Fibroblast of skin of scalp (primary cell): ENCODE results near the gene MYH9.
A peak's percentile ranks its signal among the peaks of the same experiment; 100 is the strongest.

Experiments used
- DNase-seq: peaks from one replicate; pipeline ENCODE4 v3.0.0-alpha.2; 2013

The MYH9 gene

DNA sequence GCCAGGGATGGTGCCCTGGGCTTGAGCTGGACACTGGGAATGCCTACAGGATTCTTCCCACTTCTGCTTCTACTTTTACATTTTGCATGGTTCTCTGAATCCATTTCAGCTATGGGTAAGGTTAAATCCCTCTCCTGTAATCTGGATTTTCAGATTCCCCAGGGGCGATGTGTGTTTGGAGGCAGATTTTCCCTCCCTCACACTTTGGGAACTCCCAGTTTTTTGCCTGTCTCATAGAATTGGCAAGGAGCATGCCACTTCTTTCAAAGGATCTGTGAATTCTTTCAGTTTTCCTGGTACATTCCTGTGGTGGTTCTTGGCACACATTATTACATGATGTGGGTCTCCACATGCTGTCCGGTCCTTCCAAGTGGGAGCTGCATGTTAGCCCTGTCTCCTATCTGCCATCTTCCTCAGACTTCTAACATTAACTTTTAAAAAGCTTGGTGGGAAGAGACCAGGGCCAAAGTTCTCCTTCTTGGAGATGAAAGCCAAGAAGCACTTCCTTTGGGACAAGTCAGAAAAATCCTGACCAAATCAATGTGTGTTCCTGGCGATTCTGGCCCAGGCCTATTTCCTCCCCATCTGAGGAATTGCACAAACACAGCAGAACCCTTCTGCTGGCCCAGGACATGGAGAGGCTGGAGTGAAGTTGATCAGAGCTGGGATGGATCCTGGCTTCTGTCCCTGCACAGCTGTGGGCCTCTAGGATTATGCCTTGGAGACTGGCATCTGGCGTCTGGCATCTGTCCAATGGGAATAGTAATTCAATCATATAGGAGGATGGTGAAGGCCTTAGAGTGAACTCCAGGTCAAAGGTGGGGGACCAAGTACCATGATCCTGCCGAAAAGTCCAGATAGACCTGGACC is 143.0 kb downstream of the MYH9 start:
- DNase-seq: peak; percentile 83

DNA sequence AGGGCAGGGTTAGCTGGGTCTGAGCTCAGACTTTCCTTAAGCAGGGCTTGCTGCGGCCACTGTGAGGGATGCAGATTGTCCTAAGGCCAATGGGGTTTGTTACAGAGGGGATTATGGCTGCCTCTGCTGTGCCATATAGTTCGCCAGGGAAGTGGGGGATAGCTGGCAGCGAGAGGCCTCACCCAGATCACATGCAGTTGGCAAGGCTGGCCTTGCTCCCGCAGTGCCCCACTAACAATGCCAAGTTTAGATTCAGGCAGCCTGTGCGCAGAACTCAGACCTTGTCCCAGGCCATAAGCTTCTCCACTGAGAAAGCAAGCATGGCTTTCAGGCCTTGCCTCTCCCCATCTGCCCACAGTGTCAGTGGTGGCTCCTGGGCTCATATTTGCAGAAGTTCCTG is 143.8 kb downstream of the MYH9 start:
- no peak for DNase-seq

DNA sequence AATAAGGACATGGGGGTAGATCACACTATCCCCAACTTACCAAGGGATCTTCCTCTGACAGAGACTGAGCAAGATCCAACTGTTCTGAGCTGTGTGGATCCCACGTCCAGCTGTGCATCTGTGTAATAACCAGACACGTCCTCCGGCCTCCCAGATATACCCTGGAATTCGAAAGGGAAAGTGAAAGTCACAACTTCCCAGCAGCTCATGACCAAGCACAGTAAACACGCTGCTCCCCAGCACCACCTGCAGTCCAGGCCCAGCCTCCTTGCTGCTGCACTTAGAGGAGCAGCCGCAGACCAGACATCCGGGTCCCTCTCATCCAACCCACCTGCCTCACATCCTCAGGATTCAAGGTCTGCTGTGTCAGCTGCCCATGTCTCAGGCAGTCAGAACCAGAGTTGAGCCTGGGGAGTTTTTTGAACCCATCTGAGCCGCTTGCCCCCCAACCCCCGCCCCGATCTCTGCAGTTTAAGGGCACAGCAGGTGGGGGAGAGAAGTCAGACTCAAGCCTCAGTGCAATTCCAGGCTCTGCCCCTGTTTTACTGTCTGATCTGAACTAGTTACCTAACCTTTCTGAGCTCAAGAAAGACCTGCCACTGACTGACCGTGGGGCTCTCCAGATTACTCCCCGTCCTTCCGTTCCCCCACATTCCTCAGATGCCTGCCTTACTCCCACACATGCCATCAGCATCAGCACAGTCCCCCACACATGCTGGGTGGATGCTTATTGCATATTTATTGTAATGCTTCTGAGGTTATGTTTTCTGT is 148.2 kb downstream of the MYH9 start, which contains the start of gene APOL2:
TSS of gene APOL2 (minus strand) at position 127 of the 771 bp plus-strand sequence. CDS start 6,365 bp downstream, outside the sequence.
- DNase-seq: peak; percentile 96

DNA sequence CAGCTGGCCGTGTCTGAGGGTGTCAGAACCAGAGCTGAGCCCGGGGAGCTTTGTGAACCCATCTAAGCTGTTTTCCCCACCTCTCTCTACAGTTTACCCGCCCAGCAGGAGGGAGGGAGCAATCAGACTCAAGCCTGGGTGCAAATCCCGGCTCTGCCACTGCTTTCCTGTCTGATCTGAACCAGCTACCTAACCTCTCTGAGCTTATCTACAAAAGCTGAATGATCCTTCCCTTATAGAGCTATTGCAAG is 148.7 kb downstream of the MYH9 start:
- peak; percentile 38 for DNase-seq

DNA sequence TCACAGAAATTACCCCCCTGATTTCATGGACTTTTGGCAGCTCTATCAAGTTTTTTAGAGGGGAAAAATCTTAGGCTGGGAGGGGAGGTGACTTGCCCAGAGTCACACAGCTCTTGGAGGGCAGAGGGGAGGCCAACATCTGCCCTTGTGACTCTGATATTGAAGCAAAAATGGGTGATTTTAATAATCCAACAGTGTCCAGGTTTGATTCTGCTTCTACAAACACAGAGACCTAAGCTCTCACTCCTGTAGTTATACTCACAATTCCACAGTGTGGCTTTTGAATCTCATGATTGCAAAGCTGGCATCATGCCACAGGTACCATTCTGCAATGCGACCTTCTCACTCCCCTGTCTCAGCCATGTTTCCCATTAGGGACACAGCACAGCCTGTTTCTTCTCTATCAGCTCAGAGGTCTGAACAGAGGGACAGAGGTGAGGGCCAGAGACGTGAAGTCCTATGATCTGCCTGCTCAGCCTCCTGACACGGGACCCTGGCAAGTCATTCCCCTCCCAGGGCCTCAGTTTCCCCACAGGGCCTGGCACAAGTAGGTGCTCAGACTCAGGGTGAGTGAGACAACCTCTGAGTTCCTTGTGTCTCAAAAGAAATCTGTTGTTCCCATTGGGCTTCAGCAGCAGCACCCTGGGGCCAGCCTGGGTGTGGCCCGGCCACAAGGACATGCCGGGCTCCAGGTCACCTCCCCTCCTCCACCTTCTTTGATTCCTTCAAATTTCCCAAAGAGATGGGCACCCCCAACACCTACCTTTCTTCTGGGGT is 149.2 kb downstream of the MYH9 start:
- no peak for DNase-seq

DNA sequence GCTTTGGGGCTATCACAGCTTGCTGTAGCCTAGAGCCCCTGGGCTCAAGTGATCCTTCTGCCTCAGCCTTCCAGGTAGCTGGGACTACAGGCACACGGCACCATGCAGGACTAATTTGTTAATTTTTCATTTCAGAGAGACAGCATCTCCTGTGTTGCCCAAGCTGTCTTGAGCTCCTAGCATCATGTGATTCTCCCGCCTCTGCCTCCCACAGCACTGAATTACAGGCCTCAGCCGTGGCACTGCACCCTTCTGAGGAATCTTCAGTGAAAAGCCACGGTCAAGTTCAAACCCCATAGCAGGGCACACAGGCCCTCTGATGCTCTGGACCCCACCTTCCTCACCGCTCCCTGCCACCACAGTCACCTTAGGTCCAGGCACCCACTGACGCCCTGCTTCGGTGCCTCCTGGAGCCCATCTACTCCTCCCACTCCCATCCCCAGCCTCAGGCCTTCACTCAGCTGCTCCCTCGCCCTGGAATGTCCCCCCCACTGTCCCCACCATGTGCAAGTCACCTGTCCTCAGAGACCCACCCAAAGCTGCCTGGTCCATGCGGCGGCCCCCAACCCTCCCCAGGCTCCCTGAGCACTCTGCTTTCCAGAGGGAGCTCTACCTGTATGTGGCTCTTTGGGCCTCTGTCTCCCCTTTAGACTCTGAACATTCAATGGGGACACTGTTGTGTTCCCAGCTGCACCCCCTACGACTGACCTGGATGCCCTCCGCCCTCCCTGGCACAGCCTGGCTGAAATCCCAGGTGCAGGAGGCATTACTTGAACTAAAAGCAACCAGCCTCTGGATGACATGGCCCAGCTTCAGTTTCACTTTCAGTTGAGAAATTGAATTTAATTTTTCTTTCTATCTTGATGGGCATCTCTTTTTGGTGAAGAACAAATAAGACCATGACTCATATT is 150.1 kb downstream of the MYH9 start:
- no peak for DNase-seq

DNA sequence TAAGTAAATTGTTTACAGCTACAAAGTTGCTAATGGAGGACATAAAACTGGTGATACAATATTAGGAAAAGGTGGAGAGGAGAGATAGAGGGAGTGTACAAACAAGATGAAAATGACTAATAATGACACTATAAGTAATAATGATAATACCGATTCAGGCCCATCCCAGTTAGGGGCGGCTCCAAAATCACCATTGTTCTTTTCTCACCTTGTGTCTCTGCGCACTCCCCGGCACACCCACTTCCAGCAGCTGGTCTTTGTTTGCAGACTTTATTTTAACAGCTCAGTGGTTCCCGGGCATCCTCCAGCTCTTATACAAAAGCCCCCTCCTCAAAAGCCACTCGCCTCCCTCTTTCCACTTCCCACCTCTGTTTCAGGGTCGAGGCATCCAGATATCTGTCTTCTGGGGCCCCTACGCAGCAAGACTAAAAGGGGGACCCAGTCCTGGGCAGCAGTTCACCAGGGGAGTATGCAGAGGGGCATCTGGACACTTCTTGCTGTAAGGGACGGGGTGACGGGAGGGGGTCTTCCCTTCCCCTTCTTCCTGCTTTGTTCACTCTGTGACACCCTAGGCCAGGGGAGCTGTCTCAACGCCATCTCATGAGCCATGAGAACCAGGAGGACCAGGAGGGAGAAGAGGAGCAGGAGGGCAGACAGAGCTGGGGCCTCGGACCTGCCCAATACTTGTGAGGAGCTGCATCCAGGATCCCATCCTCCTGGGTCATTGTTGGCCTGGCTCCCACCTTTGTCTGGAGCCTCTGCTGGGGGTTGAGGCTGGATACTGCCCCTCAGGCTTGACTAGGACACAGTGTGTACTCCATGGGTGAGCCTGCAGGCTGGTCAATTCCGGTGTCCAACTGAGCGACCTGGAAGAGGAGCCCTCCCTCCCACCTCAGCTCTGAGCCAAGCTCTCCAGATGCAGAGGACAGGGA is 151.1 kb downstream of the MYH9 start:
- no peak for DNase-seq

DNA sequence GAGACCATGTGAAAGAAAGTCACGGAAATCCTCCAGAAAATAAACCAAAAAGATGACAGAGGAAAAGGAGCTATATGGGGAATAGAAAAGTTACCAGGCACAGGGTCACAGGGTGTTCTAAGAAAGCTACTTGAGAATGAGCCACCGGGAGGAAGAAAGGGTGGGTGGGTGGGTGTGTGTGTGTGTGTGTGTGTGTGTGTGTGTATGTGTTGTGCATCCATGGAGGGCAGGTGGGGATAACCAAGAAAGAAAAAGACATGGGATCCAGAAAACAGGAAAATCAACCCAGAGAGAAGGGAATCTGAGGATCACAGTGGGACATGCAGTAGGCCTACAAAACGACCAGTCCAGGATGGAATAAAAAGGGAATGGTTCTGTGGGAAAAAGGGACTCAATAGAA is 152.2 kb downstream of the MYH9 start:
- DNase-seq: no peak

DNA sequence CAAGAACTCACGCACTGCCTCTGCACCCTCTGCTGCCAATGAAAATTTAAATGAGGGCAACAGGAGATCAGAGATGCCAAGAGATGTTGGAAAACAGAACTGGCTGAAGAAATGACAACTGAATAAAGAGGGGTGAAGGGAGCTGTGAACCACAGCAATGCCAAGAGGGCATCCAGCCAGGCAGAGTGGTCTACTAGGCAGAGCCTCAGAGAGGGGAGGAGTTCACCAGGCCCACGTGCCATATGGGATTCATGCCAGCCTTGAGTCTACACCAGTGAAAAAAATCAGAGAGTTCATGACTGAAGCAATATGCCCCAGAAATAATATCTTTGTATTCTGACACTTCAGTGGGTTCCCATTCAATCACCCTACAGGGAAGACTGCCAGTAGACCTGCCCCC is 152.8 kb downstream of the MYH9 start:
- DNase-seq: no peak

DNA sequence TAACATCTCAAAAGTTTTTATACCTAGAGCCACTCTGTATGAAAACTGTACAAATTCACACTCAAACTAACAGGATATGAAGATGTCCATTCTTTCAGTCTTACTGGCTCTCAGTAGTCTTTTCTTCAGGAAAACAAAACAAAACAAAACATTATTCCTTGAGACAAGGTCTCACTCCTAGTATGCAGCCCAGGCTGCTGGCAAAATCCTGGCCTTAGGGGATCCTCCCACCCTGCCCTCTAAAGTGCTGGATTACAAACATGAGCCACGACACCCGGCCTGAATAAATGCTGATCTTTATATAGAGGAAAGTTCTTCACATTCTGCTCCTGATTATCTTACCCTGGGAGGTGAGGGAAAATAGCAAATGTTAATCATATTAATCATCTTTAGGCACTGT is 153.6 kb downstream of the MYH9 start:
- no peak for DNase-seq

DNA sequence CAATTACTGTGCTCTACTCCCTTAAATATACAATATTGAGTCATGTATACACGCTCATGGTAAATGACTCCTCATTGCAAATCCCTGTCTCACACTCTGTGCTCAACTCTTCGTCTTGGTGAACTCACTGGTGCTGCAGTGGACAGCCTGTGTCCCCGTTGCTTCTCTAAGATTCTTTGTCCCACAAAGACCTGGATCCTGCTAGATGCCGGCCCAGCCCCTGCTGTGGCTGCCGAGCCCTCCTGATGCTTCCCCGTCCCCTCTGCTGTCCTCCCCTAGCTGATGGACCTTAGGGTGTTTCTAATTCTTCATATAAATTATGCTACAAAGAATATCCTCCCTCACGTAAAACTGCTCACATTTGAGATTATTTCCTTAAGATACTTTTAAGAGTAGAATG is 154.0 kb downstream of the MYH9 start:
- no peak for DNase-seq

DNA sequence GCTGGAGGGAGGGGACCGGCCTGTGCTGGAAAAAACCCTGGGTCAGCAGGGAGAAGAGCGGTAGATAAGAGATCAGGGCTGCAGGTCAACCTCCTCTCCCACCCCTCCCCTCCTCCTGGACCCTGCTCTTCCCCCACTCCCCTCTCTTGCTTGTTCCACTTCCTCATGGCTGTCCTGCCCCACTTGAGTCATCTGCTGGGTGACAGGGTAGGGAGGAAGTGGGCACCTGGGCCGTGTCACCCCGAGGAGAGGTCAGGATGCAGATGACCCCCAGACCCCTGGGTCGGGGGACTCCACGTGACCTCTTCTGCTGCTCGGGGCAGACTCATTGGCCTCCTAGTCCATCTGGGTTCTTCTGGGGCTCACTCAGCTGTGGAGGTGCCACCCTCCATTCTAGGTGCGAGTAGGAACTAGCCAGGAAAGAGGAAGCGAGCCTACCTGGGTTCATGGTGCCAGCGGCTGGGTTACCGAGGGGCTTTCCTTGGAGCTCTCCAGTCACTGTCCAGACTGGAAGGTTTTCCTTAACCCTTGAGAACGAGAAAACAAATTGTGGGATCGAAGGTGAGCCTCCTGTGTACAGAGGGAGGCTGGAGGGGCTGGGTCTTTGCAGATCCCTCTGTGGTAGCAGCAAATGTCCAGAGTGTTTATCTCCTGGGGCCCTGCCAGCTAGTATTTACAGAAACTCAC is 154.9 kb downstream of the MYH9 start:
- DNase-seq: no peak
